Stimulated activated CD4-positive, alpha-beta T cell treated with anti-CD3 and anti-CD28 coated beads, TNF-alpha, amount 100 ng/mL, for 24 hours (primary cell): ENCODE data around the gene TMEM132D.
"Not testable (repeated sequence)": the region's sequence is repeated elsewhere in the genome, so short reads cannot be mapped to it uniquely, and the experiment has no call there.

Source experiments
- DNase-seq, 3 experiments: peaks; one replicate each; pipeline ENCODE4 v3.0.0-alpha.2; 2020; ENCODE audit warnings: low read depth in 3 of 3

TMEM132D gene

GRCh38 chr12:129589503-129589902 is 314.3 kb downstream of the TMEM132D start:
- no peak for DNase-seq

DNA sequence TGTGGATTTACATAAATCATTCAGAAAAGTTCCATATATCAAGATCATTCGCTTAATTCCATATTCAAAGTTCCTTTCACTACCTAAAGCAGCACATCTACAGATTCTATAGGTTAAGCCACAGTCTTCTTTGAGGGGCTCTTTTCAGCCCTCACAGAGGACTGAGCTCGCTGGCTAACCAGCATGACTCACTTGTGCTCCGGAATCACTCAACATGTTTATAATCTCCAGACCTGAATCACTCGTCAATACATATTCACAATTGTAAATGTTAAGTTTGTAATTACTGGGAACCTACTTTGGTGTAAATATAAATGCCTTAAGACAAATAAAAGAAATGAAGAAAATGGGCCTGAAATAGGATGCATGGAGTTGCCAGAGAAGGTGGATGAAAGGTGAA is 315.7 kb downstream of the TMEM132D start:
- no peak for DNase-seq

DNA sequence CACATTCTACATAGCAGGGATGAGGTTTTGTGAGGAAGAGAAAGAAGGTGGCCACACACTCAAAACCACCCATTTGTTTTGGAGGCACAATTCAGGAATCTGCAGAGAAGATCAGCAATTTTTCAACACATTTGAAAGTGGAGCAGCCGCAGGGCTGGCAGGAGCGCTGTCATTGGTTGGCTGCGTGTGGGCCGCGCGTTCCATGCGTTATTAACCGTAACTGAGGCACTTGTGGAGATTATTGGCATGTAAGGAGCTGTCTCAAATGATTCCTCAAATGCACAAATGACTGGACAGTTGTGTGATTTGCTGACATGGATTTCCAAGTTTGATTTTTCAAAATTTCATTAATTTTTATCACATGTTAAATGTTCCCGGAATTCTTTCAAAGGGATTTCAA is 318.5 kb downstream of the TMEM132D start:
- DNase-seq, result no peak

- no peak for DNase-seq
Observed at GRCh38 chr12:129579879-129580278, 323.9 kb downstream of the TMEM132D start.

DNA sequence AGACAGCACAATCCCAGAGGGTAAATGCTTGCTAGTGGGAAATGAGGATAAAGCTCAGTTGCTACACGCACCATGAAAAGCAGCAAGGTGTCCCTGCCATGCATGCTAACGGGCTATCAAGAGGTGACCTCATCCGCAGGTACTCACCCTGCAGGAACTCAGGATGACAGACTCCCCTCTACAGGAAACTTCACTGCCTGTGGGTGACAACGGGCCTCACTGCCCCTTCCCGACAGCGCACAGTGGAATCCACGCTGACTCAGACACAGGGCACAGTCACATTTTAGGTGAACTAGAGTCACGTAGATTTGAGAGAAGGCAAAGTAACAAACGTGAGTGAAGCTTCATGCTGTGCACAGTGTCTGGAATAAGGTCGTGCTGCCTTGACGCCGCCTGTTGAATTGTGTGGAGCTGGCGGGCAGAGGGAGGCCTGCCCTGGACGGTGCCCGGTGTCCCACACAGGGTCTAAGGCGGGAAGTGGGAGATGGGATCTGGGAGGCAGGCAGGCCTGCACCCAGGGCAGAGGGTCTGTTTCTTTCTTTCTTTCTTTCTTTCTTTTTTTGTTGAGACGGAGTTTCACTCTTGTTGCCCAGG is 331.8 kb downstream of the TMEM132D start:
- no peak for DNase-seq

GRCh38 chr12:129570796-129571400 is 332.9 kb downstream of the TMEM132D start:
- no peak for DNase-seq

GRCh38 chr12:129566800-129567199 is 337.0 kb downstream of the TMEM132D start:
- DNase-seq, result no peak

- DNase-seq, result no peak
Observed at GRCh38 chr12:129564768-129565167, 339.1 kb downstream of the TMEM132D start.

- no peak for DNase-seq
Observed at GRCh38 chr12:129563266-129563665, 340.6 kb downstream of the TMEM132D start.

- DNase-seq, result no peak
Observed at GRCh38 chr12:129561304-129561703, 342.5 kb downstream of the TMEM132D start.

GRCh38 chr12:129559776-129560175 is 344.0 kb downstream of the TMEM132D start:
- no peak for DNase-seq

DNA sequence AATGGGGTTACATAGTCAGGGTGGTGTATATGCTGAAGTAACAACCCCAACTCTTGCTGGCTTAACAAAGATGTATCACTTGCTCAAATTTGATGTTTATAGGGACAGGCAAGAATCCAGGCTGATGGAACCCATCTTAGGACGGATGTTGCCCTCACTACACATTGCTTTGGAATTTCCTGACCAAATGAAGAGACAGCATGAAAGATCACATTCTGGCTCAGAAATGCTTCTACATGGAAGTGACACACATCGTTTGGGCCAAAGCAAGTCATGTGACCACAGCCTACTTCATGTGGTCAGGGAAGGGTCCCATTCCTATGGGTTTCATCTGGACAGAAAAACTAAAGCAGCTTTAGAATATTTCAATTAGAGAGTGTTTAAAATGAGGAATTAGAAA is 345.8 kb downstream of the TMEM132D start:
- no peak for DNase-seq

GRCh38 chr12:129556082-129556481 is 347.7 kb downstream of the TMEM132D start:
- DNase-seq, result no peak

DNA sequence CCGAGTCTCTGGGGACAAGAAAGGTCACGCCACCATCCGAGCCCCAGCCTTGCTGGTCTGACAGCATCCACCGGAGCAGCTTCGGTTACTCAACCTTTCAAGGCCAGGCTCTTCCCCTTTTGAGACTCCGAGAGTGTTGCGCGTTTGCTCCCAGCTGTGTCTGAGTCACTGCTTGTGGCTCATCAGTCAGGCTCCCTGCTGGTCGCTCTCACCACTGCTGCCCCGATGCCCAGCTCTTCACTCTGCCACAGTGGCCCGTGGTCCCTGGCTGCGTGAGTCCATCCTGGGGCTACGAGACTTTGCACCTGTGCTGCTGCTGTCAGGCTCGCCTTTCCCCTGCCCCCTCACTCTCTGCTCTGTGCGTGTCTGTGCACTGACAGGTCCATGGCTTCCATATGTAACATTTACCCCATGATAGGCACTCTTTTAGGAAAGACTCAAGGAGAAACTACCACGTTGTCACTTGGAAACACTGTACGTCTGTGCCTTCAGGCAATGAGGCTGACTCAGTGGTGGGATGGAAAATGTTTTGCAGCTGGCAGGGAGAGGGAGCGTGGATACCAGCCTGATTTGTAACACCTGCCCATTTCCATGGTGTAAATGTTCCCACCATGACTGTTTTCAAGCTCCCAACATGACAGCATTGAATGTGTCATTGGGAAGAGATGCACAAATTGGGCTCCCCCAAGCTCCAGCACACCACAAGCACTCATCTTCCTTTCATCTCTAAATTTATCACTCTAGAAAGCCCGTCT is 350.7 kb downstream of the TMEM132D start:
- no peak for DNase-seq

DNA sequence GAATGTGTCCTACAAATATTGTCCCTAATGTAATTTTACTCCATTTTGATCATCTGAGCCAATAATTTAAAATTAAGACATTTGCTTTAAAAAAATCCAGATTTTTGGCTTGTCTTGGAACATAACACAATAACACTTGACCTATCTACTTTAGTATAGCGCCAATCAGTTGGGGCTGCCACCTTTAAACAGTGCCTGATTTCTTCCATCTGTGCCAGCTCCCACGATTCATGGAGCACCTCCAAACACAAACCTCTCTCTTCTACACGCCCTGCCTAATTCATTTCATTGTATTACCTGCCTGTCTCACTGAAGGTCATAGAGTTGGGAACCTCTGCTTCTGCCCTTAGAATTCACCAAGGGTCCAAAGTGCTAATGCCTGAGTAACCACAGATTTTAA is 352.4 kb downstream of the TMEM132D start:
- no peak for DNase-seq

GRCh38 chr12:129550353-129550752 is 353.5 kb downstream of the TMEM132D start:
- no peak for DNase-seq

GRCh38 chr12:129549656-129550055 is 354.2 kb downstream of the TMEM132D start:
- no peak for DNase-seq

GRCh38 chr12:129549020-129549419 is 354.8 kb downstream of the TMEM132D start:
- DNase-seq, result not testable (repeated sequence)

DNA sequence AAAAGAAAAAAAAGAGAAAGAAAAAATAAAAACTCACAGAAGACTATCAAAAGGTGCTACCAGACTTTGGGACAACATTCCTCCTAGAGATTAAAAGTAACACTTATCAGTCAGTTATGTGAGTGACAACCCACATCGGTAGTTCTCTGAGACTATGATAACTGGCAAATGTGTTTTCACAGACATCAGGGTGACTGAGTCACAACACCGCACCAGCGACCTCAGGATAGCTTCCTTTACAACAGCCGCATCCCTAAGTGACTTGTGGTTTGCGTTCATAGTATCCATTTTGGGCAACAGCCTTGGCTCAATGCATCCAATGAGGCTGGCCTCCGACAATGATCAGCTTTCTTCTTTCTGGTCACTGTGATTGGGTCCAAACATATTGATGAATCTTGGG is 359.1 kb downstream of the TMEM132D start:
- no peak for DNase-seq

DNA sequence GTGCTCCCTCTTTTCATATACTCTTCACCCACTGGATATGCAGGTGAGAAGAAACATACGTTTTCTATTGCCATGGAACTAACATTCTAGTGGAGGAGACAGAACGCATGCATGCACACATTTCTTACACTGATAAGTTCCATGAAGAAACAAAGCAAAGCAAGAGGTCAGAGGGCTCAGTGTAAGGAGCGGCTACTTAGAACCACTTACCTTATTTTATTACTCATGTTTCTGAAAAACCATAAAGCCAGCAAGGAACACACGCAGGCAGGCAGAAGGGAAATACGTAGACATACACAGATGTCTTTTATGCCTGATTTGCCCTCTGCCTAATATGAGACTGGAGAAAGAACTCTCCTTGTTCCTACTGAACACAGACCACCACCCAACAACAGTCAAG is 362.9 kb downstream of the TMEM132D start:
- no peak for DNase-seq

DNA sequence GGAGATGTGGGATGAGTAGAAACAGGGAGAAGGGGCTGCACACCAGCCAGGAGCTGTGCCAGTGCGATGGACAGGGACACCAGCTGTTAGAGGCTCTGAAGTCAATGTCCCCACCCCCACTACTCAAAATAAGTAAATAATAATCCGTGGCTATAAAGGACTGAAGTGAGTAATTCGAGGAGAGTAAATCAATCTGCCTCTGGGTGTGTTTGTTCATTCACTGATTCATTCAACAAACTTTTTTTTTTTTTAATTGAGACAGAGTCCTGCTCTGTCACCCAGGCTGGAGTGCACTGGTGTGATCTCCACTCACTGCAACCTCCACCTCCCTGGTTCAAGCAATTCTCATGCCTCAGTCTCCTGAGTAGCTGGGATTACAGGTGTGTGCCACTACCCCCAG is 363.6 kb downstream of the TMEM132D start:
- DNase-seq, result no peak

GRCh38 chr12:129538724-129539335 is 365.0 kb downstream of the TMEM132D start:
- not testable (repeated sequence) for DNase-seq

DNA sequence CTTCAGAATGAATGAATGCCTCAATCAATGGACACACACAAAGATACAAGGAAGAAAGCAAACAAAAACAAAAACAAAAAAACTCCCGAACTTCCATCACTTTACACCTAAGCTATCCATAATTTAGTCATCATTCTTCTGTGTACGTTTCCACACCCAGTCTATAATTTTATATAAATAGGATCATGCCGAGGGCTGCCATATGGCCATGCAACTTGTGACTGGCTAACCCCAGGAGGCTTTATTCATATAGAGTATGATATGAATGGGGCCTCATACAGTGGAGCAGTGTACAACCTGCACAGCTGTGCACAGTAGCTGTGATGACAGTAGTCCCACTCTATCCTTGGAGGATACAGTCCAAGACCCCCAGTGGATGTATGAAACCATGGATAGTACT is 365.7 kb downstream of the TMEM132D start:
- no peak for DNase-seq
